ENCODE results near the gene AGL.

Gene AGL

DNA sequence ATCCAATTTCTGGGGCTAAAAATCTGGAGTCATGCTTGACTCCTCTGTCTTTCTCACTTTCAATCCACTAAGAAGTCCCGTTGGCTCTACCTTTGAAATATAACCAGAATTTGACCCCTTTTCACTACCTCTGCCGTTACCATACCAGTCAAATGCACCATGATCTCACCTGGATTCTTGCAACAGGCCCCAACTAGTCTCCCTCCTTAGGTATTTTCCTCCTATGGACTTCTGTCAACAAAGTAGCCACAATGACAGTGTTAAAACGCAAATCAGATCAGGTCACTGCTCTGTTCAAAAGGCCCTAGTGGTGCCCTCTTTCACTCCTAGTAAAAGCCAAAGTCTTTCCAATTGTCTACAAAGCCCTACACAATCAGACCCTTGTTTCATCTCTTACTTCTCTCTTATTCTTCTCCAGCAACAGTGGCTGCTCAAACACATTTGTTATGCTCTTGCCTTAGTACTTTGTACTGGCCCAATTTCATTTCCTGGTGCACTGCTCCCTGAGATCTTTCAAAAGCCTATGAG is 35.7 kb upstream of the AGL start:
- TF ChIP-seq, protein P1, sequence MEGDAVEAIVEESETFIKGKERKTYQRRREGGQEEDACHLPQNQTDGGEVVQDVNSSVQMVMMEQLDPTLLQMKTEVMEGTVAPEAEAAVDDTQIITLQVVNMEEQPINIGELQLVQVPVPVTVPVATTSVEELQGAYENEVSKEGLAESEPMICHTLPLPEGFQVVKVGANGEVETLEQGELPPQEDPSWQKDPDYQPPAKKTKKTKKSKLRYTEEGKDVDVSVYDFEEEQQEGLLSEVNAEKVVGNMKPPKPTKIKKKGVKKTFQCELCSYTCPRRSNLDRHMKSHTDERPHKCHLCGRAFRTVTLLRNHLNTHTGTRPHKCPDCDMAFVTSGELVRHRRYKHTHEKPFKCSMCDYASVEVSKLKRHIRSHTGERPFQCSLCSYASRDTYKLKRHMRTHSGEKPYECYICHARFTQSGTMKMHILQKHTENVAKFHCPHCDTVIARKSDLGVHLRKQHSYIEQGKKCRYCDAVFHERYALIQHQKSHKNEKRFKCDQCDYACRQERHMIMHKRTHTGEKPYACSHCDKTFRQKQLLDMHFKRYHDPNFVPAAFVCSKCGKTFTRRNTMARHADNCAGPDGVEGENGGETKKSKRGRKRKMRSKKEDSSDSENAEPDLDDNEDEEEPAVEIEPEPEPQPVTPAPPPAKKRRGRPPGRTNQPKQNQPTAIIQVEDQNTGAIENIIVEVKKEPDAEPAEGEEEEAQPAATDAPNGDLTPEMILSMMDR (conservative IDR thresholded peaks at IDR 0.05; ENCODE audit: low read depth, low read length) = no peak
- no peak overlapping the region for H3K4me3 ChIP-seq (ENCODE audit: low read depth, low read length)
- DNase-seq (ENCODE audit: low read depth) = no peak

- no peak for DNase-seq (ENCODE audit: low read depth)
- TF ChIP-seq, protein P1 (conservative IDR thresholded peaks at IDR 0.05; ENCODE audit: low read depth, low read length) = no peak
- H3K4me3 ChIP-seq (ENCODE audit: low read depth, low read length) = no peak overlapping the region
Observed at GRCh38 chr1:99816656-99817055, 33.5 kb upstream of the AGL start.

DNA sequence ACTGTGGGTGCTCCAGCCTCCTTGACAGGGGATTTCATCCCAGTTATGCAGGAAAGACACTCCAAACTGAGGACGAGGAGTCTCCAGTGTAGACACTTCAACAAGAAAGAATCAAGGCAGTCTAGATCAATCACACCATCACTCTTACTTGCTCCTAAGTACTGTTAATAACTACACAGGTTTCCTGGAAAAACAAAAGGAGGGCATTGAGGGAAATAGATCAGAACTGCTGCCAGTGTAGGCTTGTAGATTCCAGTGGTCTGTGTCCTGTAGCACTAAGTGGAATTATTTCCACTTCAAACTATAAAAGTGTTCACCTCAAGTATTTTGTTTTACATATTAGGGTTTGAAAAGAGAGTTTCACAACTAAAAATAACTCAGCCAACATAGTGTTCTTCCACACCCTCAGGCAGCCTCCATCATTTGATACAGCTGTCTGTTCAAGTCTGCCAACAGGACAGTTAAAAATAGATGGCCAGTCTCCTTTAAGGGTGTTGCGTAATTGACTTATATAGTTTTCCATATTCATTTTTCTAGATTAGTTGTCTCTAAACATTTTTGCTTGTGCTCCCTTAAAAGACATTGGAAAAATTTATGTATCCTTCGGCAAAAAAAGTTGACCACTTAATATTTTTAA is 32.0 kb upstream of the AGL start:
- DNase-seq (ENCODE audit: low read depth) = peak; percentile 33
- no peak overlapping the region for H3K4me3 ChIP-seq (ENCODE audit: low read depth, low read length)
- TF ChIP-seq, protein P1 (conservative IDR thresholded peaks at IDR 0.05; ENCODE audit: low read depth, low read length) = no peak

GRCh38 chr1:99820546-99820945 is 29.6 kb upstream of the AGL start:
- DNase-seq (ENCODE audit: low read depth) = no peak

DNA sequence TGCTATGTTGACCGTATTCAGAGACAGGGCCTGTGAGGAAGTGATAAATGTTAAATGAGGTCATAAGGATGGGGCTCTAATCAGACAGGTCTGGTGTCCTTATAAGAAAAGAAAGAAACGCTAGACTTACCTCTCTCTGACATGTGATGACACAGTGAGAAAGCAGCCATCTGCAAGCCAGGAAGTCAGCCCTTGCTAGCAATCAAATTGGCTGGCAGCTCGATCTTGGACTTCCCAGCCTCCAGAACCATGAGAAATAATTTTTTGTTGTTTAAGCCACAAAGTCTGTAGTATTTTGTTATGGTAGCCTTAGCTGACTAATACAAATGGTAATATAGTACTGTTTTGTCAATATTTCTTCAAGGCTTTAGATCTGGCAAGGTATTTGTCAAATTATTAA is 25.1 kb upstream of the AGL start:
- DNase-seq (ENCODE audit: low read depth) = no peak
- H3K4me3 ChIP-seq (ENCODE audit: low read depth, low read length) = no peak overlapping the region
- TF ChIP-seq, protein P1 (conservative IDR thresholded peaks at IDR 0.05; ENCODE audit: low read depth, low read length) = no peak

More at GRCh38 chr1:99820546-99820945, 29.6 kb upstream of the AGL start:
- TF ChIP-seq, protein P1 (conservative IDR thresholded peaks at IDR 0.05; ENCODE audit: low read depth, low read length) = no peak
- no peak overlapping the region for H3K4me3 ChIP-seq (ENCODE audit: low read depth, low read length)

DNA sequence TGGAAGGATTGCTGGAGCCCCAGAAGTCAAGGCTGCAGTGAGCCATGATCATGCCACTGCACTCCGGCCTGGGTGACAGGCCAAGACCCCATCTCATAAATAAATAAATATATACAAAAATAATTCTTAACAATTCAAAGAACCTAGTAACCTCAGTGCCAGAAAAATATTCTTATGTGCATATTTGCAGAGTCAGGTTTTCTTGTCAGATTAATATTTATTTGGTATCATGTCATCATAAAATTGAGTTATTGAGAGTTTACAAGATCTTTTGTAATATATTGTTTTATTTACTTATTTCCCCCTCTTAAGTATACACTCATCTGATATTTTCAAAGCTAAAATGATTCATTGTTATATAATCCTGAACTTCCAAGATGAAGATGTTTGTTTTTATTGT is 24.5 kb upstream of the AGL start:
- no peak for DNase-seq (ENCODE audit: low read depth)
- TF ChIP-seq, protein P1 (conservative IDR thresholded peaks at IDR 0.05; ENCODE audit: low read depth, low read length) = no peak
- no peak overlapping the region for H3K4me3 ChIP-seq (ENCODE audit: low read depth, low read length)

DNA sequence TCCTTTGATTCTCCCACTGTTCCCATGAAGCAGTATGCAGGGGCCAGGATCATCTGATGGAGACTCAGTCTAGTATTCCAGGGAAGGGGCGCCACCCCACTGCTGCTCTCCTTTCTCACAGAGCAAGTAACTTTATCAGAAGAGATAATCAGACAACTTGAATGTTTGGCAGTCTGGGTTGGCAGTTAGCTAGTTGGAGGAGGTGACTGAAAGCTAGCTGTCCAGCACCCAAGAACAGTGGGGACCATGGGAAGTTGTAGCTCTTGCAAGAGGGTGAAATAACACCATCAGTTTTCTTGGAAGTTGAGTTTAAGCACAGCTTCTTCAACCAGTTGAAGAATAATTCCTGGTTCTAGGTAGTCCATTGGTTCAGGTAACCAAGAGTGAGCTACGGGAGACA is 22.2 kb upstream of the AGL start:
- H3K4me3 ChIP-seq (ENCODE audit: low read depth, low read length) = no peak overlapping the region
- no peak for DNase-seq (ENCODE audit: low read depth)
- TF ChIP-seq, protein P1 (conservative IDR thresholded peaks at IDR 0.05; ENCODE audit: low read depth, low read length) = no peak

Measured in choroid plexus epithelial cell (primary cell).